ENCODE data around the gene ARRDC2. TPM values are rescaled to one million over a fixed set of nuclear protein-coding genes. Genes with fewer than 3 reads are reported as not detected.

ARRDC2 gene
- total RNA-seq, 1 donor from 2014 or later: 168 TPM

- DNase-seq: no peak
- no peak within 1 kb of the TSS for H3K27ac Mint-ChIP-seq
These were observed 41.3 kb upstream of the ARRDC2 start, which contains the start of gene KCNN1 for GRCh38 chr19:17966550-17967256. KCNN1 (plus strand) TSS chr19:17967107; CDS start chr19:17973889, 6,782 bp downstream.

DNA sequence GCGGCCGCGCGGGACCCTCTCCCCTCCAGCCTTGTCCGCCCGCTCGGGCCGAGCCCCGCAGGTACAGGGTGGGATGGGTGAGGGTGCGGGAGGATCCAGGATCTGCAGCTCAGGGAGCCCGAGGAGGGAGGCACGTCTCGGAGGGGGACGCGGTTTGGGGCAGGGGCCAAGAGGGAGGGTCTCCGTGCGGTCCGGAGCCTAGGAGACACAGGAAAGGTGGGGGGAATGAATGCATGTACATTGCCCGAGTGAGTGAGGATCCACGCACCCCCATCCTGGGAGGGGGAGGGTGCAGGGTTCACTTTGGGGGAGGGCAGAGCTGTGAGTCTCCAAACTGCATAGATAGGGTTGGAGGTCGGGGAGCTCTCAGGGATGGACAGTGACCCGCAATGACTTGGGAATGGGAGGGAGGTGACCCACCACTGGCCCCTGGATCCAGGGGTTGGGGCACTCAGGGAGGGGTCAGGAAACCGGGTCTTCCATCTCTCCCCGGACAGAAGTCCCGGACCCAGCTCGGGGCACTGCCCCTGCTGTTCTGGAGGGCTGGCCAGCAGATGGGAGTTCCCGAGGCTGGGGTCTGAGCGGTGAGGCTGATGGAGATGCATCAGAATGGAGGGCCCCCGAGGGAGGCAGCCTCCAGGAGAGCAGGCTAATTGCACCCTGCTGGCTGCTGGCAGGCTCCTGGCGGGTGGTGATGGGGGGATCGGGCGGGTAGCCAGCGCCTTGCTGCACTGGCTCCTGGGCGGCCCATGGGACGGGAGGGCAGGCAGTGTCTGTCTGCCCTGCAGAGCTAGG lies 40.5 kb upstream of the ARRDC2 start:
- Mint-ChIP-seq H3K4me1 (peaks cover 12% of the 10 kb centered on the region), H3K27ac (no peak overlapping the region), H3K36me3 (ENCODE audit: low read depth) (no peaks in the 10 kb centered on the region), H3K9me3 (no peaks in the 10 kb centered on the region), H3K27me3 (peaks cover 35% of the 10 kb centered on the region), H3K4me3 (peak overlapping the region; percentile 54)
- intact Hi-C loops (cut with micrococcal nuclease): no loop called here
- DNase-seq (no peak), ATAC-seq (ENCODE audit: low read depth) (no peak)
- ChIA-PET POLR2A (interaction anchor here (0.5 to 0.8 kb wide), 2 partner anchors 13 to 451 kb away, joined by 3 to 4 read pairs; no protein-coding TSS in a partner anchor), CTCF (no interaction called here)
- TF ChIP-seq, protein P1, sequence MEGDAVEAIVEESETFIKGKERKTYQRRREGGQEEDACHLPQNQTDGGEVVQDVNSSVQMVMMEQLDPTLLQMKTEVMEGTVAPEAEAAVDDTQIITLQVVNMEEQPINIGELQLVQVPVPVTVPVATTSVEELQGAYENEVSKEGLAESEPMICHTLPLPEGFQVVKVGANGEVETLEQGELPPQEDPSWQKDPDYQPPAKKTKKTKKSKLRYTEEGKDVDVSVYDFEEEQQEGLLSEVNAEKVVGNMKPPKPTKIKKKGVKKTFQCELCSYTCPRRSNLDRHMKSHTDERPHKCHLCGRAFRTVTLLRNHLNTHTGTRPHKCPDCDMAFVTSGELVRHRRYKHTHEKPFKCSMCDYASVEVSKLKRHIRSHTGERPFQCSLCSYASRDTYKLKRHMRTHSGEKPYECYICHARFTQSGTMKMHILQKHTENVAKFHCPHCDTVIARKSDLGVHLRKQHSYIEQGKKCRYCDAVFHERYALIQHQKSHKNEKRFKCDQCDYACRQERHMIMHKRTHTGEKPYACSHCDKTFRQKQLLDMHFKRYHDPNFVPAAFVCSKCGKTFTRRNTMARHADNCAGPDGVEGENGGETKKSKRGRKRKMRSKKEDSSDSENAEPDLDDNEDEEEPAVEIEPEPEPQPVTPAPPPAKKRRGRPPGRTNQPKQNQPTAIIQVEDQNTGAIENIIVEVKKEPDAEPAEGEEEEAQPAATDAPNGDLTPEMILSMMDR (IDR thresholded peaks at IDR 0.05): no peak

More at GRCh38 chr19:17966550-17967256, 41.3 kb upstream of the ARRDC2 start, which contains the start of gene KCNN1:
- peak within 1 kb of the TSS; percentile 62 for H3K4me3 Mint-ChIP-seq
- H3K4me1 Mint-ChIP-seq: peaks cover 12% of the 10 kb centered on the region
- peaks cover 38% of the 10 kb centered on the region for H3K27me3 Mint-ChIP-seq
- CTCF ChIA-PET: interaction anchor here (0.7 to 0.8 kb wide), 2 partner anchors 434 to 1065 kb away, joined by 3 to 4 read pairs; no protein-coding TSS in a partner anchor
- peak; percentile 45 for ATAC-seq (ENCODE audit: low read depth)
- no peaks in the 10 kb centered on the region for H3K36me3 Mint-ChIP-seq (ENCODE audit: low read depth)
- TF ChIP-seq, protein P1 (IDR thresholded peaks at IDR 0.05): no peak
- intact Hi-C loops (cut with micrococcal nuclease): no loop called here
- no peaks in the 10 kb centered on the region for H3K9me3 Mint-ChIP-seq
- POLR2A ChIA-PET: interaction anchor here (0.6 kb wide), 1 partner anchor 27 kb away, joined by 4 read pairs; no protein-coding TSS in a partner anchor

DNA sequence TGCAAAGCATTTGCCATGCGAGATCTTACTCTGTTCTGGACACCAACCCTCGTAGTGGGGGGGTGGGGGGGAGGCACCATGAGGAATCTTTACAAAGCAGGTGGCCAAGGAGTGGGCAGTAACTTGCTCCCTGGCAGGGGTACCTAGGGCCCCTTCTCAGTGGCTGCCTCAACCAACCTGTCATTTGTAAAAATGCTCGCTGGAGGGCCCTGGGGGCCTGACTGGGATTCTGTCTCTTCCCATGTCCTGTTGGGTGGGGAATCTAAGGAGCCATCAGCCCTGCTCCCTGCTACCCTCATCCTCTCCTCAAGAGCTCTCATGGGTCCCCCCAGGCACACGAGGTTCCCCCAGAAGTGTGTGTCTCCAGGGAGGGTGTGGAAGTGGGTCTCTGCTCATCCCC lies 39.6 kb upstream of the ARRDC2 start:
- ChIA-PET CTCF (interaction anchor here (1.5 kb wide), 1 partner anchor 28 kb away, joined by 5 read pairs; no protein-coding TSS in a partner anchor), POLR2A (no interaction called here)
- Mint-ChIP-seq H3K27ac (no peak overlapping the region), H3K9me3 (no peaks in the 10 kb centered on the region), H3K36me3 (ENCODE audit: low read depth) (no peaks in the 10 kb centered on the region), H3K4me1 (peaks cover 12% of the 10 kb centered on the region), H3K27me3 (peaks cover 35% of the 10 kb centered on the region), H3K4me3 (no peak overlapping the region)
- intact Hi-C loops (cut with micrococcal nuclease): no loop called here
- TF ChIP-seq, protein P1 (IDR thresholded peaks at IDR 0.05): no peak
- DNase-seq: no peak
- ATAC-seq (ENCODE audit: low read depth): no peak

GRCh38 chr19:17969096-17969792 lies 38.7 kb upstream of the ARRDC2 start:
- no peak overlapping the region for H3K27ac Mint-ChIP-seq
- ChIA-PET CTCF (interaction anchor here (1.5 kb wide), 1 partner anchor 28 kb away, joined by 5 read pairs; no protein-coding TSS in a partner anchor), POLR2A (no interaction called here)
- no peak for DNase-seq
- H3K4me3 Mint-ChIP-seq: no peak overlapping the region
- intact Hi-C loops (cut with micrococcal nuclease): no loop called here
- TF ChIP-seq, protein P1 (IDR thresholded peaks at IDR 0.05): no peak
- H3K36me3 Mint-ChIP-seq (ENCODE audit: low read depth): no peaks in the 10 kb centered on the region
- H3K9me3 Mint-ChIP-seq: no peaks in the 10 kb centered on the region
- peaks cover 12% of the 10 kb centered on the region for H3K4me1 Mint-ChIP-seq
- ATAC-seq (ENCODE audit: low read depth): no peak
- peaks cover 27% of the 10 kb centered on the region for H3K27me3 Mint-ChIP-seq
